ENCODE data around the gene C4B. TPM values are rescaled to one million over a fixed set of nuclear protein-coding genes. Genes with fewer than 3 reads are reported as not detected.
A peak's percentile ranks its signal among the peaks of the same experiment; 100 is the strongest.
"Not testable (repeated sequence)": the region's sequence is repeated elsewhere in the genome, so short reads cannot be mapped to it uniquely, and the experiment has no call there.

Gene C4B
- total RNA-seq, 1 experiment from 2014 or later, result 6.3 TPM

GRCh38 chr6:32010856-32011530 lies 3.6 kb upstream of the C4B start:
- H2AFZ ChIP-seq (ENCODE audit: low read depth, low read length, poor library complexity, severe bottlenecking); H3K4me1 ChIP-seq (ENCODE audit: control insufficient read depth in 1 of 2, insufficient read depth in 2 of 2, low read length in 2 of 2); BruUV-seq (replicated peaks); H3K9me3 ChIP-seq (ENCODE audit: control insufficient read depth in 1 of 2, insufficient read depth in 1 of 2, low read depth in 1 of 2, low read length in 2 of 2); H4K20me1 ChIP-seq (ENCODE audit: insufficient read depth); H3K9me2 ChIP-seq (ENCODE audit: insufficient read depth); POLR2A ChIA-PET; H3K4me2 ChIP-seq (ENCODE audit: low read length); H3K79me2 ChIP-seq (ENCODE audit: insufficient read depth, low read length); H3K4me3 ChIP-seq (replicated peaks in 1 of 2; ENCODE audit: low read depth in 1 of 2, low read length in 2 of 2); intact Hi-C loops (cut with micrococcal nuclease); RAD21 ChIA-PET (ENCODE audit: low non-redundant PET in 1 of 2, low total read pairs in 2 of 2, uncharacterized antibody in 2 of 2, unreplicated experiment in 2 of 2); H3K9ac ChIP-seq (ENCODE audit: low read length); DNase-seq (ENCODE audit: low read depth, low spot score); H3K36me3 ChIP-seq (ENCODE audit: control insufficient read depth in 1 of 2, insufficient read depth in 2 of 2, low read length in 2 of 2); H3K27ac ChIP-seq (ENCODE audit: low read depth, low read length); H3K27me3 ChIP-seq (ENCODE audit: insufficient read depth, low read length); ATAC-seq; CTCF ChIA-PET: not testable (repeated sequence)

DNA sequence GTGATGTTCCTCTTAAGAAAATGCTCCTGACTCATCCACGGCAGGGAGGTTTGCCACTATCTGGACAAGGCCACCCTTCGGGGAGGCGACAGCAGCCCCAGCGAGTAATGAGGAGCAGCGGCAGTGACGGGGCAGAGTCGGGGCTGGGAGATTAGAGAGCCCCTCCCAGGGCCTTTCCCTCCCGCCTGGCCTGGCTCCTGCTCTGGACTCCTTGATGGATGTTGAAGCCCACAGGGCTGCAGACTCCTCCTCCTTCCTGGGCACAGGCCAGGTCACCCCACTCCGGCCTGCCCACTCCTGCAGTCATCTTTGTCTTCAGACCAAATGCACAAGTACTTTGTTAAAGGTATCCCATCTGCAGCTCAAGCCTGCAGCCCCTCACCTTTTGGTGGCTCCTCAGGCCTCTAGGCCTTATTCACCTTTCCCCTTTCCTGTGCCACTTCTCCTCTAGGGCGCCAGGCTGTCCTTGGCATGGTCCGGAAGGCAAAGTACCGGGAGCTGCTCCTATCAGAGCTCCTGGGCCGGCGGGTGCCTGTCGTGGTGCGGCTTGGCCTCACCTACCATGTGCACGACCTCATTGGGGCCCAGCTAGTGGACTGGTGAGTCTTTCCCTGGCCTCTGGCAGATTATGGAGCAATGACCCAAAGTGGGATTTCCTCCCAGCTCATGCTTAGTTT lies 1.5 kb upstream of the C4B start:
- intact Hi-C loops (cut with micrococcal nuclease), result not testable (repeated sequence)

GRCh38 chr6:32013738-32014137 lies 857 bp upstream of the C4B start:
- H3K4me2 ChIP-seq (ENCODE audit: low read length); BruUV-seq (replicated peaks); H4K20me1 ChIP-seq (ENCODE audit: insufficient read depth); H3K4me3 ChIP-seq (replicated peaks in 1 of 2; ENCODE audit: low read depth in 1 of 2, low read length in 2 of 2); intact Hi-C loops (cut with micrococcal nuclease); H3K79me2 ChIP-seq (ENCODE audit: insufficient read depth, low read length); H2AFZ ChIP-seq (ENCODE audit: low read depth, low read length, poor library complexity, severe bottlenecking); H3K36me3 ChIP-seq (ENCODE audit: control insufficient read depth in 1 of 2, insufficient read depth in 2 of 2, low read length in 2 of 2); H3K27me3 ChIP-seq (ENCODE audit: insufficient read depth, low read length); H3K4me1 ChIP-seq (ENCODE audit: control insufficient read depth in 1 of 2, insufficient read depth in 2 of 2, low read length in 2 of 2); CTCF ChIA-PET; H3K9me2 ChIP-seq (ENCODE audit: insufficient read depth); ATAC-seq; H3K9ac ChIP-seq (ENCODE audit: low read length); RAD21 ChIA-PET (ENCODE audit: low non-redundant PET in 1 of 2, low total read pairs in 2 of 2, uncharacterized antibody in 2 of 2, unreplicated experiment in 2 of 2); H3K27ac ChIP-seq (ENCODE audit: low read depth, low read length); POLR2A ChIA-PET; DNase-seq (ENCODE audit: low read depth, low spot score); H3K9me3 ChIP-seq (ENCODE audit: control insufficient read depth in 1 of 2, insufficient read depth in 1 of 2, low read depth in 1 of 2, low read length in 2 of 2): not testable (repeated sequence)

More for the DNA sequence above, 1.5 kb upstream of the C4B start:
- ATAC-seq; H4K20me1 ChIP-seq (ENCODE audit: insufficient read depth); H3K4me2 ChIP-seq (ENCODE audit: low read length); H3K27ac ChIP-seq (ENCODE audit: low read depth, low read length); H3K79me2 ChIP-seq (ENCODE audit: insufficient read depth, low read length); H3K9me3 ChIP-seq (ENCODE audit: control insufficient read depth in 1 of 2, insufficient read depth in 1 of 2, low read depth in 1 of 2, low read length in 2 of 2); H3K27me3 ChIP-seq (ENCODE audit: insufficient read depth, low read length); DNase-seq (ENCODE audit: low read depth, low spot score); H3K4me1 ChIP-seq (ENCODE audit: control insufficient read depth in 1 of 2, insufficient read depth in 2 of 2, low read length in 2 of 2); H2AFZ ChIP-seq (ENCODE audit: low read depth, low read length, poor library complexity, severe bottlenecking); CTCF ChIA-PET; H3K4me3 ChIP-seq (replicated peaks in 1 of 2; ENCODE audit: low read depth in 1 of 2, low read length in 2 of 2); H3K36me3 ChIP-seq (ENCODE audit: control insufficient read depth in 1 of 2, insufficient read depth in 2 of 2, low read length in 2 of 2); RAD21 ChIA-PET (ENCODE audit: low non-redundant PET in 1 of 2, low total read pairs in 2 of 2, uncharacterized antibody in 2 of 2, unreplicated experiment in 2 of 2); POLR2A ChIA-PET; BruUV-seq (replicated peaks); H3K9me2 ChIP-seq (ENCODE audit: insufficient read depth); H3K9ac ChIP-seq (ENCODE audit: low read length): not testable (repeated sequence)

DNA sequence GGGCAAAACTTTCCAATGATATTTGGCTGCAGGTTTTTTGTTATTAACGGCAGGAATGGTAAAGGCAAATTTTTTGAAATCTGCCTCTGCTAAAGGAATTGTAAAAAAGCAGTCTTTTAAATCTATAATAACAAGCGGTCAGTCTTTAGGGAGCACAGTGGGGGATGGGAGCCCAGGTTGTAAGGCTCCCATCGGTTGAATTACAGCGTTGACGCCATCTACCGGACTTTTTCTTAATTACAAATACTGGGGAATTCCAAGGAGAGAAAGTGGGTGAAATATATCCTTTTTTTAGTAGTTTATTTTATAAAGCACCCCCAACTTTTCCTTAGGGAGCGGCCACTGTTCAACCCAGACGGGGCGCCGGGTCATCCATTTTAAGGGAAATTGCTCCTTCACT lies 7.5 kb downstream of the C4B start:
- H3K4me2 ChIP-seq (ENCODE audit: low read length); H3K79me2 ChIP-seq (ENCODE audit: insufficient read depth, low read length); DNase-seq (ENCODE audit: low read depth, low spot score); H2AFZ ChIP-seq (ENCODE audit: low read depth, low read length, poor library complexity, severe bottlenecking); BruUV-seq (replicated peaks); H3K9me3 ChIP-seq (ENCODE audit: control insufficient read depth in 1 of 2, insufficient read depth in 1 of 2, low read depth in 1 of 2, low read length in 2 of 2); H3K27me3 ChIP-seq (ENCODE audit: insufficient read depth, low read length); H3K27ac ChIP-seq (ENCODE audit: low read depth, low read length); H3K4me1 ChIP-seq (ENCODE audit: control insufficient read depth in 1 of 2, insufficient read depth in 2 of 2, low read length in 2 of 2); H3K9me2 ChIP-seq (ENCODE audit: insufficient read depth); RAD21 ChIA-PET (ENCODE audit: low non-redundant PET in 1 of 2, low total read pairs in 2 of 2, uncharacterized antibody in 2 of 2, unreplicated experiment in 2 of 2); POLR2A ChIA-PET; H3K36me3 ChIP-seq (ENCODE audit: control insufficient read depth in 1 of 2, insufficient read depth in 2 of 2, low read length in 2 of 2); intact Hi-C loops (cut with micrococcal nuclease); H3K4me3 ChIP-seq (replicated peaks in 1 of 2; ENCODE audit: low read depth in 1 of 2, low read length in 2 of 2); CTCF ChIA-PET; H3K9ac ChIP-seq (ENCODE audit: low read length); H4K20me1 ChIP-seq (ENCODE audit: insufficient read depth): not testable (repeated sequence)
- 0 out of 2 replicates have a peak, but pooled peaks have one; percentile 49 for ATAC-seq

All from HCT116 (cell line).